ENCODE results near the gene PPP1R37.

The PPP1R37 gene

DNA sequence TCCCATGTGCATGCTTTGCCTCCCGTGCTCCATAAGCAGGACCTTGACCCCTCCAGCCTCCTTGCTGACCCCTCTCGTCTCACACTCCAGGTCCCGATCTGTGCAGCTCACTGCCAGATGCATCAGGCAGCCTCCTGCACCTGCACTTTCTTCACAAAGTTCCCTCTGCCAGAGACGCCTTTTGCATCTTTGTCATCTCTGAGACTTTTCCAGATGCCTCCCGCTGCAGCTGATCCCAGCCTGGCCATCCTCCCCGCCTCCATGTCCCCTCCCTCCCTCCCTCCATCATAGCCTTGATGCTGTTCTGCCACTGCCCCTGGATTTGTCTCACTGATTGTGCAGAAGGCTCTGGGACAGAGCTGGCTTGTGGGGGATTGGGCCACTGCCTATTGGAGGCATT is 29.9 kb downstream of the PPP1R37 start:
- no peak overlapping the region for H3K4me3 ChIP-seq (ENCODE audit: low read length)
- TF ChIP-seq CTCF (IDR thresholded peaks at IDR 0.05; ENCODE audit: insufficient read depth, low read depth, low read length, missing control alignments), result no peak
- DNase-seq (ENCODE audit: low read depth), result no peak

GRCh38 chr19:45123440-45123850 is 30.5 kb downstream of the PPP1R37 start:
- no peak for TF ChIP-seq CTCF (IDR thresholded peaks at IDR 0.05; ENCODE audit: insufficient read depth, low read depth, low read length, missing control alignments)
- peak; percentile 90 for DNase-seq (ENCODE audit: low read depth)

GRCh38 chr19:45124021-45124420 is 31.0 kb downstream of the PPP1R37 start:
- no peak for TF ChIP-seq CTCF (IDR thresholded peaks at IDR 0.05; ENCODE audit: insufficient read depth, low read depth, low read length, missing control alignments)
- no peak overlapping the region for H3K4me3 ChIP-seq (ENCODE audit: low read length)
- no peak for DNase-seq (ENCODE audit: low read depth)

More at GRCh38 chr19:45123440-45123850, 30.5 kb downstream of the PPP1R37 start:
- H3K4me3 ChIP-seq (ENCODE audit: low read length), result no peak overlapping the region

GRCh38 chr19:45125360-45125759 is 32.4 kb downstream of the PPP1R37 start:
- no peak overlapping the region for H3K4me3 ChIP-seq (ENCODE audit: low read length)
- no peak for TF ChIP-seq CTCF (IDR thresholded peaks at IDR 0.05; ENCODE audit: insufficient read depth, low read depth, low read length, missing control alignments)
- no peak for DNase-seq (ENCODE audit: low read depth)

DNA sequence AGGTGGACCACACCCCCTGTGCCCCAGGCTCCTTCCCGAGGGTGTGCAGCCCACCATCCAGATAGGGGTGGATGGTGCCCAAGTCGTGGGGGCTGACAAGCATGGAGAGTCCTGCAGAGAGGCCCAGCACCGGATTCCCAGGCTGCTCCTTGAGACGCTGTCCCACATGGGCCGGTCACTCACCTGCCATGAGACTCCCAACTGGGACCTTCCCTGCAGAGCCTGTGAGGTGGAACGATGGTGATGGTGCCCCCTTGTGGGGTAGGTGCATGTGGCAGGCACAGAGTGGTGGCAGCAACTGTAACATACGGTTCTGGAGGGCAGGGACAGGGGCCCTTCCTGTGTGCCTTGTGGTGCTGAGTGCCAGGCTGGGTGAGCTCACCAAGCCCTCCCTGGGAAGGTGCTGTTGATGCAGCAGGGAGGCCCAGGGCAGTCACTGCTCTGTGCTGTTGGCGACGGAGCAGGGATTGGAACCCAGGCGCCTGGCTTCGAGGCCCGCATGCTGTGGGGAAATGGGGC is 33.1 kb downstream of the PPP1R37 start:
- peak; percentile 73 for DNase-seq (ENCODE audit: low read depth)
- peak; percentile 81 for TF ChIP-seq CTCF (IDR thresholded peaks at IDR 0.05; ENCODE audit: insufficient read depth, low read depth, low read length, missing control alignments)
- H3K4me3 ChIP-seq (ENCODE audit: low read length), result no peak overlapping the region

DNA sequence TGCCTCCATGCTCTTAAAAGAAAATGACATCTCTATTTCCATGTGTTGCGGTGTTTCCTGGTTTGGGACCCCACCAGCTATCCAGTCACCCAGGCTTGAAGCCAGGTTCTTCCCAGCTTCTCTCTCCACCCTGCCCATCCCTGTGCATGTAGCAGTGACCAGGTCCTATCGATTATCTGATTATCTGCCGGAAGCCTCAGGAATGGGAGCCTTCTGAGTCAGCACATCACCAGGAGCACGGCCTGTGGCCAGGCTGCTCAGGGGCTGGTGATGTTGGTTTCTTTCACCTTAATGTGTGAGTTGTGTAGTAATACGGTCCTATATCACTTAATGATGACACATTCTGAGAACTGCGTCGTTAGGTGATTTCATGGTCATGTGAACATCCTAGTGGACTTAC is 33.7 kb downstream of the PPP1R37 start:
- no peak for DNase-seq (ENCODE audit: low read depth)
- H3K4me3 ChIP-seq (ENCODE audit: low read length), result no peak overlapping the region
- no peak for TF ChIP-seq CTCF (IDR thresholded peaks at IDR 0.05; ENCODE audit: insufficient read depth, low read depth, low read length, missing control alignments)

GRCh38 chr19:45128146-45128545 is 35.2 kb downstream of the PPP1R37 start:
- DNase-seq (ENCODE audit: low read depth), result no peak
- H3K4me3 ChIP-seq (ENCODE audit: low read length), result no peak overlapping the region
- TF ChIP-seq CTCF (IDR thresholded peaks at IDR 0.05; ENCODE audit: insufficient read depth, low read depth, low read length, missing control alignments), result no peak
